MCF 10A (cell line): ENCODE measurements around the gene RO60. TPM values are rescaled to one million over a fixed set of nuclear protein-coding genes. Genes with fewer than 3 reads are reported as not detected.

Experiments
- BruUV-seq: library from RNA; stranded (reverse); fragments of 400-500 nt; replicated peaks from 2 replicates; lab custom pipeline; 2021; lab: Mats Ljungman, UMichigan
- CTCF ChIA-PET: fragments of 300-600 bp; sonication (Branson Sonifier 250); formaldehyde crosslinking; extraction: SDS; loops from one replicate; lab custom pipeline; 2021; ENCODE audit warnings: antibody characterized with exemption, inconsistent platforms; lab: Yijun Ruan, JAX
- POLR2A ChIA-PET: fragments of 300-600, 350-650 bp; sonication (Branson Sonifier 250); formaldehyde crosslinking; extraction: SDS; loops from one replicate; lab custom pipeline; 2020; ENCODE audit warnings: antibody characterized with exemption, inconsistent platforms; lab: Yijun Ruan, JAX
- DNase-seq: peaks from one replicate; pipeline ENCODE4 v3.0.0-alpha.2; 2018; ENCODE audit not compliant: unreplicated experiment
- H3K27ac Mint-ChIP-seq: one replicate; pipeline ENCODE4 v1.8.0; 2022; ENCODE audit warnings: mild to moderate bottlenecking, low read depth, mixed read lengths; ENCODE audit not compliant: unreplicated experiment
- H3K27me3 Mint-ChIP-seq: one replicate; pipeline ENCODE4 v1.8.0; 2022; ENCODE audit warnings: mixed read lengths; ENCODE audit not compliant: insufficient read depth, unreplicated experiment
- H3K36me3 Mint-ChIP-seq: one replicate; pipeline ENCODE4 v1.8.0; 2022; ENCODE audit warnings: mild to moderate bottlenecking, moderate library complexity, mixed read lengths; ENCODE audit not compliant: insufficient read depth, unreplicated experiment
- H3K4me1 Mint-ChIP-seq: one replicate; pipeline ENCODE4 v1.8.0; 2022; ENCODE audit warnings: mixed read lengths; ENCODE audit not compliant: insufficient read depth, unreplicated experiment
- H3K4me3 Mint-ChIP-seq: one replicate; pipeline ENCODE4 v1.8.0; 2022; ENCODE audit warnings: mild to moderate bottlenecking, moderate library complexity, mixed read lengths; ENCODE audit not compliant: unreplicated experiment
- H3K9me3 Mint-ChIP-seq: one replicate; pipeline ENCODE4 v1.8.0; 2022; ENCODE audit warnings: mixed read lengths; ENCODE audit not compliant: unreplicated experiment
- CTCF ChIP-seq: fragments of 200-600 bp; IDR thresholded peaks from one replicate; pipeline ENCODE4 v1.8.0; 2022; ENCODE audit warnings: antibody characterized with exemption, mild to moderate bottlenecking; ENCODE audit not compliant: unreplicated experiment
- intact Hi-C: fragments of 100-400 bp; cut with micrococcal nuclease; formaldehyde crosslinking; loops from 2 replicates; pipeline ENCODE4 v1.14.1; 2022
- total RNA-seq: library from RNA; stranded (reverse); gene quantifications from 2 replicates; pipeline ENCODE4 v1.2.3, GENCODE V29; 2022

Gene RO60
- total RNA-seq, 1 experiment from 2014 or later: 128 TPM

GRCh38 chr1:193108471-193108870, 49.1 kb downstream of the RO60 start:
- peaks cover 26% of the 10 kb centered on the region for H3K4me1 Mint-ChIP-seq
- ChIA-PET POLR2A (interaction anchor here (0.6 to 14.1 kb wide), 2 partner anchors 12 to 38 kb away, joined by 3 to 302 read pairs; partner anchors contain the start of gene CDC73), CTCF (interaction anchor here (0.7 to 9.2 kb wide), 3 partner anchors 13 to 1658 kb away, joined by 3 to 114 read pairs (median 3); partner anchors contain the start of gene CDC73)
- H3K9me3 Mint-ChIP-seq: no peaks in the 10 kb centered on the region
- intact Hi-C loops: no loop called here
- no TSS peak for BruUV-seq
- no peaks in the 10 kb centered on the region for H3K27me3 Mint-ChIP-seq
- TF ChIP-seq CTCF: no peak
- H3K27ac Mint-ChIP-seq: no peak overlapping the region
- no peak for DNase-seq
- no peak overlapping the region for H3K4me3 Mint-ChIP-seq
- H3K36me3 Mint-ChIP-seq: no peaks in the 10 kb centered on the region

Other genes with a start within 250 kb of the RO60 start
- gene UCHL5, start 252 bp upstream of the RO60 start, total RNA-seq: 79.2 and 94.4 TPM in 2 replicates
- 59.8 and 74.2 TPM in 2 replicates for gene GLRX2, start 45.8 kb downstream of the RO60 start, total RNA-seq
- 79.8 and 85.8 TPM in 2 replicates for gene CDC73, start 62.4 kb downstream of the RO60 start, total RNA-seq
- not detected in 2 replicates for gene B3GALT2, start 127.0 kb downstream of the RO60 start, total RNA-seq